Vagina (tissue), 2 donors: ENCODE data around the gene RFC3.

Experiments used
- POLR2A ChIP-seq, 2 donors: fragments of 450-650 bp; IDR thresholded peaks; one replicate each; pipeline ENCODE4 v1.6.1; 2017; ENCODE audit warnings: antibody characterized with exemption in 2 of 2, mild to moderate bottlenecking in 2 of 2, moderate library complexity in 2 of 2
- TF ChIP-seq, protein P1 (sequence below), 3 experiments: fragments of 450-650 bp in 2 of 3; fragments of 200-600 bp in 1 of 3; sonication (generic) in 1 of 3; IDR thresholded peaks; one replicate each; pipeline ENCODE4 v1.5.1; 2017 to 2019; ENCODE audit warnings: antibody characterized with exemption in 3 of 3, mild to moderate bottlenecking in 2 of 3, moderate library complexity in 2 of 3

DNA sequence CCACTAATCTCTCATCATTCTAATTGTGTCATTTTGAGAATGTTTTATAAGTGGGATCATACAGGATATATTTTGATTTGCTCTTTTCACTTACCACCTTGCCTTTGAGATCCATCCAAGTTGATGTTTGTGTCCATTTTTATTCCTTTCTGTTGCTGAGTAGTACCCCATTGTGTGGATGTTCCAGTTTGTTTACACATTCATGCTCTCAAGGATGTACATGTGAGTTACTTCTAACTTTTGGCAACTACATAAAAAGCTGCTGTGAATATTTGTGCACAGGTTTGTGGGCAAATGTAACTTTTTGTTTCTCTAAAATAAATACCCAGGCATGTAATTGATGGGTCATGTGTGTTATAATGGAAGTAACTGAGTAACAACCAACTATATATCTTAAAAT lies 64.9 kb downstream of the RFC3 start:
- TF ChIP-seq, protein P1, sequence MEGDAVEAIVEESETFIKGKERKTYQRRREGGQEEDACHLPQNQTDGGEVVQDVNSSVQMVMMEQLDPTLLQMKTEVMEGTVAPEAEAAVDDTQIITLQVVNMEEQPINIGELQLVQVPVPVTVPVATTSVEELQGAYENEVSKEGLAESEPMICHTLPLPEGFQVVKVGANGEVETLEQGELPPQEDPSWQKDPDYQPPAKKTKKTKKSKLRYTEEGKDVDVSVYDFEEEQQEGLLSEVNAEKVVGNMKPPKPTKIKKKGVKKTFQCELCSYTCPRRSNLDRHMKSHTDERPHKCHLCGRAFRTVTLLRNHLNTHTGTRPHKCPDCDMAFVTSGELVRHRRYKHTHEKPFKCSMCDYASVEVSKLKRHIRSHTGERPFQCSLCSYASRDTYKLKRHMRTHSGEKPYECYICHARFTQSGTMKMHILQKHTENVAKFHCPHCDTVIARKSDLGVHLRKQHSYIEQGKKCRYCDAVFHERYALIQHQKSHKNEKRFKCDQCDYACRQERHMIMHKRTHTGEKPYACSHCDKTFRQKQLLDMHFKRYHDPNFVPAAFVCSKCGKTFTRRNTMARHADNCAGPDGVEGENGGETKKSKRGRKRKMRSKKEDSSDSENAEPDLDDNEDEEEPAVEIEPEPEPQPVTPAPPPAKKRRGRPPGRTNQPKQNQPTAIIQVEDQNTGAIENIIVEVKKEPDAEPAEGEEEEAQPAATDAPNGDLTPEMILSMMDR (IDR thresholded peaks at IDR 0.05): no peak
- no peak for TF ChIP-seq POLR2A (IDR thresholded peaks at IDR 0.05)
